Astrocyte (in vitro differentiated cells and primary cell): ENCODE measurements around the gene TMEM8B. TPM values are rescaled to one million over a fixed set of nuclear protein-coding genes. Genes with fewer than 3 reads are reported as not detected.

Experiments used
- DNase-seq: peaks from one replicate; pipeline ENCODE4 v3.0.0-alpha.2; 2010; ENCODE audit warnings: low read depth
- FAIRE-seq: peaks from 2 replicates; lab custom pipeline; 2011; peaks lifted over from hg19 to GRCh38; lab: Jason Lieb, UNC
- H2AFZ ChIP-seq: 2 replicates; pipeline ENCODE4 v1.6.0; 2012; ENCODE audit warnings: low read depth, low read length, inconsistent platforms
- H3K27ac ChIP-seq: 2 replicates; pipeline ENCODE4 v1.5.1; 2011; ENCODE audit warnings: low read depth, low read length, inconsistent platforms
- H3K27me3 ChIP-seq: 2 replicates; pipeline ENCODE4 v1.6.0; 2011; ENCODE audit warnings: low read length, inconsistent platforms; ENCODE audit not compliant: insufficient read depth
- H3K36me3 ChIP-seq: 2 replicates; pipeline ENCODE4 v1.5.1; 2011; ENCODE audit warnings: low read length, inconsistent platforms; ENCODE audit not compliant: insufficient read depth
- H3K4me1 ChIP-seq: 2 replicates; pipeline ENCODE4 v1.5.1; 2011; ENCODE audit warnings: low read length, inconsistent platforms; ENCODE audit not compliant: insufficient read depth
- H3K4me2 ChIP-seq: 2 replicates; pipeline ENCODE4 v1.6.0; 2012; ENCODE audit warnings: low read length, inconsistent platforms
- H3K4me3 ChIP-seq: 2 replicates; pipeline ENCODE4 v1.5.1; 2011; ENCODE audit warnings: low read depth, mild to moderate bottlenecking, low read length, inconsistent platforms; ENCODE audit not compliant: insufficient read depth
- H3K79me2 ChIP-seq: 2 replicates; pipeline ENCODE4 v1.6.0; 2012; ENCODE audit warnings: mild to moderate bottlenecking, low read length, inconsistent platforms; ENCODE audit not compliant: insufficient read depth
- H3K9ac ChIP-seq: 2 replicates; pipeline ENCODE4 v1.6.0; 2012; ENCODE audit warnings: mild to moderate bottlenecking, low read length, inconsistent platforms
- H3K9me3 ChIP-seq: 2 replicates; pipeline ENCODE4 v1.5.1; 2012; ENCODE audit warnings: low read depth, mild to moderate bottlenecking, low read length, inconsistent platforms; ENCODE audit not compliant: insufficient read depth
- H4K20me1 ChIP-seq: 2 replicates; pipeline ENCODE4 v1.6.0; 2012; ENCODE audit warnings: low read length, inconsistent platforms; ENCODE audit not compliant: insufficient read depth
- H3K27ac Mint-ChIP-seq: one replicate; pipeline ENCODE4 v1.8.0; 2021; ENCODE audit warnings: mild to moderate bottlenecking, mixed read lengths; ENCODE audit not compliant: unreplicated experiment
- H3K27me3 Mint-ChIP-seq: one replicate; pipeline ENCODE4 v1.8.0; 2021; ENCODE audit warnings: low read depth, mixed read lengths; ENCODE audit not compliant: unreplicated experiment
- H3K36me3 Mint-ChIP-seq: one replicate; pipeline ENCODE4 v1.8.0; 2021; ENCODE audit warnings: low read depth, mixed read lengths; ENCODE audit not compliant: unreplicated experiment
- H3K4me1 Mint-ChIP-seq: one replicate; pipeline ENCODE4 v1.8.0; 2021; ENCODE audit warnings: low read depth, mixed read lengths; ENCODE audit not compliant: unreplicated experiment
- H3K4me3 Mint-ChIP-seq: one replicate; pipeline ENCODE4 v1.8.0; 2021; ENCODE audit warnings: mild to moderate bottlenecking, moderate library complexity, mixed read lengths; ENCODE audit not compliant: unreplicated experiment
- H3K9me3 Mint-ChIP-seq: one replicate; pipeline ENCODE4 v1.8.0; 2021; ENCODE audit warnings: mild to moderate bottlenecking, mixed read lengths; ENCODE audit not compliant: unreplicated experiment
- CTCF ChIP-seq: IDR thresholded peaks from 2 replicates; pipeline ENCODE4 v1.5.1; 2011; ENCODE audit warnings: low read depth, mild to moderate bottlenecking, inconsistent platforms, low read length, moderate library complexity; ENCODE audit not compliant: insufficient read depth
- EZH2 ChIP-seq: IDR thresholded peaks from 2 replicates; pipeline ENCODE4 v1.6.1; 2012; ENCODE audit warnings: mild to moderate bottlenecking, low read length, inconsistent platforms; ENCODE audit not compliant: insufficient read depth
- total RNA-seq: library from RNA; stranded (reverse); gene quantifications from 2 replicates; pipeline ENCODE4 v1.2.1, GENCODE V29; 2021

The TMEM8B gene
- total RNA-seq, 1 donor from 2014 or later: 8.9 TPM

GRCh38 chr9:35914301-35914807 is 85.3 kb downstream of the TMEM8B start:
- Histone ChIP-seq H3K27me3 (no peaks in the 10 kb centered on the region), H3K4me1 (peaks cover 8% of the 10 kb centered on the region), H4K20me1 (no peaks in the 10 kb centered on the region), H2AFZ (peak overlapping the region; percentile 58), H3K27ac (no peak overlapping the region), H3K4me3 (no peak overlapping the region), H3K4me2 (no peak overlapping the region), H3K9ac (peak overlapping the region; percentile 1), H3K36me3 (no peaks in the 10 kb centered on the region), H3K9me3 (no peaks in the 10 kb centered on the region), H3K79me2 (no peaks in the 10 kb centered on the region)
- Mint-ChIP-seq H3K27ac (no peak overlapping the region), H3K4me1 (peaks cover 9% of the 10 kb centered on the region), H3K9me3 (no peaks in the 10 kb centered on the region), H3K4me3 (no peak overlapping the region), H3K36me3 (no peaks in the 10 kb centered on the region), H3K27me3 (no peaks in the 10 kb centered on the region)
- no peak for DNase-seq
- FAIRE-seq: peak; percentile 99
- TF ChIP-seq CTCF (no peak), EZH2 (no peak)

Other genes starting within 250 kb of the TMEM8B start
- 30.9 and 33.7 TPM in 2 replicates for gene TESK1, start 224.0 kb upstream of the TMEM8B start, total RNA-seq
- 1.8 and 2.4 TPM in 2 replicates for gene CD72, start 210.8 kb upstream of the TMEM8B start, total RNA-seq
- not detected in 2 replicates for gene SIT1, start 178.3 kb upstream of the TMEM8B start, total RNA-seq
- 13,402 and 14,410 TPM in 2 replicates for gene RMRP, start 171.2 kb upstream of the TMEM8B start, total RNA-seq
- gene CCDC107, start 170.9 kb upstream of the TMEM8B start, total RNA-seq: 15.5 and 18.8 TPM in 2 replicates
- gene ARHGEF39, start 164.0 kb upstream of the TMEM8B start, total RNA-seq: 0.53 and 1.0 TPM in 2 replicates
- not detected in 2 replicates for gene CA9, start 155.3 kb upstream of the TMEM8B start, total RNA-seq
- gene TPM2, start 139.3 kb upstream of the TMEM8B start, total RNA-seq: 1,947 and 2,001 TPM in 2 replicates
- 518 and 525 TPM in 2 replicates for gene TLN1, start 97.0 kb upstream of the TMEM8B start, total RNA-seq
- 80.3 and 84.1 TPM in 2 replicates for gene CREB3, start 96.6 kb upstream of the TMEM8B start, total RNA-seq
- gene GBA2, start 80.0 kb upstream of the TMEM8B start, total RNA-seq: 38.3 and 42.5 TPM in 2 replicates
- gene RGP1, start 79.9 kb upstream of the TMEM8B start, total RNA-seq: 27.2 and 30.0 TPM in 2 replicates
- not detected in 2 replicates for gene MSMP, start 75.0 kb upstream of the TMEM8B start, total RNA-seq
- 24.6 and 26.1 TPM in 2 replicates for gene NPR2, start 37.6 kb upstream of the TMEM8B start, total RNA-seq
- 0.46 and 0.52 TPM in 2 replicates for gene SPAG8, start 17.0 kb upstream of the TMEM8B start, total RNA-seq
- gene HINT2, start 14.2 kb upstream of the TMEM8B start, total RNA-seq: 22.8 and 23.7 TPM in 2 replicates
- not detected in 2 replicates for gene FAM221B, start 496 bp upstream of the TMEM8B start, total RNA-seq
- gene OR13J1, start 41.2 kb downstream of the TMEM8B start, total RNA-seq: not detected in 2 replicates
- gene HRCT1, start 77.0 kb downstream of the TMEM8B start, total RNA-seq: 0.39 and 0.62 TPM in 2 replicates
- 0.17 and 0.18 TPM in 2 replicates for gene SPAAR, start 80.3 kb downstream of the TMEM8B start, total RNA-seq
- not detected in 2 replicates for gene OR2S2, start 128.9 kb downstream of the TMEM8B start, total RNA-seq
- 21.6 and 25.1 TPM in 2 replicates for gene RECK, start 207.7 kb downstream of the TMEM8B start, total RNA-seq